ENCODE results near the gene GTF3A. TPM values are rescaled to one million over a fixed set of nuclear protein-coding genes. Genes with fewer than 3 reads are reported as not detected.

The GTF3A gene
- total RNA-seq, 1 donor from 2014 or later, result 81.7 TPM

- Histone ChIP-seq H3K4me1 (peaks cover 25% of the 10 kb centered on the region), H3K9me3 (no peaks in the 10 kb centered on the region), H3K27me3 (no peaks in the 10 kb centered on the region), H3K27ac (peak within 1 kb of the TSS; percentile 97), H3K36me3 (no peaks in the 10 kb centered on the region), H3K4me3 (peak within 1 kb of the TSS; percentile 84)
- ATAC-seq (peak; percentile 96), DNase-seq (peak; percentile 98)
- no peak for TF ChIP-seq CTCF (IDR thresholded peaks at IDR 0.05)
- intact Hi-C loops (cut with DNase I), result no loop called here
Observed at GRCh38 chr13:27449936-27450828, 25.8 kb downstream of the GTF3A start, which contains the start of gene MTIF3. Gene MTIF3 (minus strand): TSS chr13:27450564. CDS start chr13:27440448, 10,116 bp downstream.

GRCh38 chr13:27450921-27451471 lies 26.6 kb downstream of the GTF3A start:
- ATAC-seq (peak; percentile 17), DNase-seq (peak; percentile 82)
- H3K27ac ChIP-seq, result peak overlapping the region; percentile 97
- no peaks in the 10 kb centered on the region for H3K36me3 ChIP-seq
- no peaks in the 10 kb centered on the region for H3K27me3 ChIP-seq
- no peak for TF ChIP-seq CTCF (IDR thresholded peaks at IDR 0.05)
- peaks cover 26% of the 10 kb centered on the region for H3K4me1 ChIP-seq
- intact Hi-C loops (cut with DNase I), result no loop called here
- no peaks in the 10 kb centered on the region for H3K9me3 ChIP-seq
- H3K4me3 ChIP-seq, result peak overlapping the region; percentile 84

GRCh38 chr13:27455331-27455855 lies 31.0 kb downstream of the GTF3A start:
- no peaks in the 10 kb centered on the region for H3K27me3 ChIP-seq
- intact Hi-C loops (cut with DNase I), result no loop called here
- peaks cover 3% of the 10 kb centered on the region for H3K4me1 ChIP-seq
- DNase-seq, result no peak
- no peak for ATAC-seq
- peak overlapping the region; percentile 37 for H3K4me3 ChIP-seq
- no peaks in the 10 kb centered on the region for H3K36me3 ChIP-seq
- no peak overlapping the region for H3K27ac ChIP-seq
- no peak for TF ChIP-seq CTCF (IDR thresholded peaks at IDR 0.05)
- no peaks in the 10 kb centered on the region for H3K9me3 ChIP-seq

GRCh38 chr13:27461940-27462584 lies 37.6 kb downstream of the GTF3A start:
- no peak overlapping the region for H3K4me3 ChIP-seq
- H3K27me3 ChIP-seq, result no peaks in the 10 kb centered on the region
- no peaks in the 10 kb centered on the region for H3K36me3 ChIP-seq
- no peaks in the 10 kb centered on the region for H3K9me3 ChIP-seq
- no peaks in the 10 kb centered on the region for H3K4me1 ChIP-seq
- DNase-seq, result no peak
- no peak overlapping the region for H3K27ac ChIP-seq
- intact Hi-C loops (cut with DNase I), result no loop called here
- no peak for TF ChIP-seq CTCF (IDR thresholded peaks at IDR 0.05)
- peak; percentile 55 for ATAC-seq

- no peak overlapping the region for H3K4me3 ChIP-seq
- H3K36me3 ChIP-seq, result no peaks in the 10 kb centered on the region
- no peaks in the 10 kb centered on the region for H3K9me3 ChIP-seq
- no peaks in the 10 kb centered on the region for H3K4me1 ChIP-seq
- intact Hi-C loops (cut with DNase I), result no loop called here
- TF ChIP-seq CTCF (IDR thresholded peaks at IDR 0.05), result no peak
- DNase-seq (no peak), ATAC-seq (no peak)
- H3K27ac ChIP-seq, result no peak overlapping the region
- H3K27me3 ChIP-seq, result no peaks in the 10 kb centered on the region
Observed at GRCh38 chr13:27463500-27463899, 39.1 kb downstream of the GTF3A start.
